AG08396 (cell line): ENCODE results near the gene ELL.
A peak's percentile ranks its signal among the peaks of the same experiment; 100 is the strongest.
"Not testable (repeated sequence)": the region's sequence is repeated elsewhere in the genome, so short reads cannot be mapped to it uniquely, and the experiment has no call there.

Experiments
- DNase-seq: peaks from one replicate; pipeline ENCODE4 v3.0.0; 2012; ENCODE audit warnings: low spot score, mixed read lengths

ELL gene

GRCh38 chr19:18521692-18522123 is at the start of gene ELL:
Gene ELL, minus strand, starts transcription at chr19:18522070. Its CDS starts 15 bp downstream, at chr19:18522055.
- DNase-seq = no peak

GRCh38 chr19:18568367-18568766 is 46.5 kb upstream of the ELL start:
- no peak for DNase-seq

- no peak for DNase-seq
Measured at GRCh38 chr19:18566953-18567352, 45.1 kb upstream of the ELL start.

- DNase-seq = peak; percentile 50
Measured at GRCh38 chr19:18562086-18562485, 40.2 kb upstream of the ELL start.

- no peak for DNase-seq
Measured at GRCh38 chr19:18559685-18560084, 37.8 kb upstream of the ELL start.

- no peak for DNase-seq
Measured at GRCh38 chr19:18558604-18559003, 36.7 kb upstream of the ELL start.

- DNase-seq = no peak
Measured at GRCh38 chr19:18558202-18558555, 36.3 kb upstream of the ELL start.

GRCh38 chr19:18557411-18558201 is 35.7 kb upstream of the ELL start, which contains the start of gene KXD1:
Gene KXD1, plus strand, starts transcription at chr19:18557870. Its CDS starts 4,187 bp downstream, at chr19:18562057.
- peak; percentile 98 for DNase-seq

- DNase-seq = no peak
Measured at GRCh38 chr19:18551631-18552030, 29.8 kb upstream of the ELL start.

GRCh38 chr19:18543814-18544475 is 22.1 kb upstream of the ELL start:
- peak; percentile 64 for DNase-seq

- peak; percentile 99 for DNase-seq
Measured at GRCh38 chr19:18542941-18543813, 21.3 kb upstream of the ELL start, which contains the start of gene FKBP8. Gene FKBP8, minus strand, starts transcription at chr19:18543573. Its CDS starts 1,603 bp downstream, at chr19:18541970.

GRCh38 chr19:18541992-18542940 is 20.4 kb upstream of the ELL start:
- no peak for DNase-seq

GRCh38 chr19:18541258-18541991 is 19.6 kb upstream of the ELL start:
- DNase-seq = no peak

GRCh38 chr19:18540200-18540599 is 18.3 kb upstream of the ELL start:
- DNase-seq = not testable (repeated sequence)

GRCh38 chr19:18539372-18539771 is 17.5 kb upstream of the ELL start:
- no peak for DNase-seq

GRCh38 chr19:18538115-18538514 is 16.2 kb upstream of the ELL start:
- no peak for DNase-seq

- DNase-seq = no peak
Measured at GRCh38 chr19:18537431-18537830, 15.6 kb upstream of the ELL start.

GRCh38 chr19:18536475-18536874 is 14.6 kb upstream of the ELL start:
- DNase-seq = no peak

GRCh38 chr19:18533058-18533457 is 11.2 kb upstream of the ELL start:
- no peak for DNase-seq

- DNase-seq = no peak
Measured at GRCh38 chr19:18532168-18532890, 10.5 kb upstream of the ELL start.
